Mesendoderm (in vitro differentiated cells): Measurements from ENCODE around the gene PAX6.

Source experiments
- DNase-seq: peaks from one replicate; pipeline ENCODE4 v3.0.0; 2013
- H2AK5ac ChIP-seq: 2 replicates; pipeline ENCODE4 v1.6.1; 2013; ENCODE audit warnings: low read length, inconsistent platforms
- H2BK120ac ChIP-seq: 2 replicates; pipeline ENCODE4 v1.6.1; 2013; ENCODE audit warnings: low read depth, mild to moderate bottlenecking, low read length, moderate library complexity, mixed read lengths
- H2BK15ac ChIP-seq: replicated peaks from 2 replicates; pipeline ENCODE4 v1.6.1; 2013; ENCODE audit warnings: low read depth, mild to moderate bottlenecking, moderate library complexity
- H2BK5ac ChIP-seq: 2 replicates; pipeline ENCODE4 v1.6.1; 2013; ENCODE audit warnings: low read length, inconsistent platforms
- H3K18ac ChIP-seq: 2 replicates; pipeline ENCODE4 v1.6.1; 2013; ENCODE audit warnings: mild to moderate bottlenecking, low read length, mixed read lengths
- H3K23ac ChIP-seq: one replicate; pipeline ENCODE4 v1.6.1; 2013; ENCODE audit warnings: low read length
- H3K27ac ChIP-seq: 2 replicates; pipeline ENCODE4 v1.5.1; 2013; ENCODE audit warnings: low read depth, mild to moderate bottlenecking, inconsistent platforms, low read length, moderate library complexity
- H3K27me3 ChIP-seq: 2 replicates; pipeline ENCODE4 v1.6.1; 2013; ENCODE audit warnings: low read length, control low read depth, mild to moderate bottlenecking, inconsistent platforms; ENCODE audit not compliant: insufficient read depth, poor library complexity
- H3K36me3 ChIP-seq: 2 replicates; pipeline ENCODE4 v1.6.1; 2013; ENCODE audit warnings: low read length, inconsistent platforms; ENCODE audit not compliant: control insufficient read depth, insufficient read depth
- H3K4ac ChIP-seq: one replicate; pipeline ENCODE4 v1.6.1; 2013; ENCODE audit warnings: low read depth, mild to moderate bottlenecking, low read length, moderate library complexity
- H3K4me1 ChIP-seq: 2 replicates; pipeline ENCODE4 v1.6.1; 2013; ENCODE audit warnings: low read depth, low read length, inconsistent platforms; ENCODE audit not compliant: control insufficient read depth
- H3K4me2 ChIP-seq: 2 replicates; pipeline ENCODE4 v1.6.1; 2013; ENCODE audit warnings: low read length
- H3K4me3 ChIP-seq: 2 replicates; pipeline ENCODE4 v1.5.1; 2013; ENCODE audit warnings: mild to moderate bottlenecking, low read length
- H3K56ac ChIP-seq: one replicate; pipeline ENCODE4 v1.6.1; 2013; ENCODE audit warnings: low read length
- H3K79me1 ChIP-seq: 2 replicates; pipeline ENCODE4 v1.6.1; 2013; ENCODE audit warnings: low read length, inconsistent platforms
- H3K79me2 ChIP-seq: 2 replicates; pipeline ENCODE4 v1.6.1; 2013; ENCODE audit warnings: mild to moderate bottlenecking, low read length; ENCODE audit not compliant: control insufficient read depth, insufficient read depth
- H3K9ac ChIP-seq: 2 replicates; pipeline ENCODE4 v1.6.1; 2013; ENCODE audit warnings: low read length, inconsistent platforms
- H4K5ac ChIP-seq: one replicate; pipeline ENCODE4 v1.6.1; 2013; ENCODE audit warnings: low read length
- H4K8ac ChIP-seq: one replicate; pipeline ENCODE4 v1.6.1; 2013; ENCODE audit warnings: low read depth, mild to moderate bottlenecking, control low read depth, low read length, moderate library complexity
- WGBS: extraction: QIAGEN DNeasy Blood & Tissue Kit; methylation state at CpG from one replicate; pipeline ENCODE4 v1.1.7; 2013; ENCODE audit warnings: low lambda C conversion rate, missing lambda C conversion rate; ENCODE audit not compliant: insufficient coverage; ENCODE audit errors: extremely low coverage; 5-methylcytosine and 5-hydroxymethylcytosine counted together

PAX6 gene

GRCh38 chr11:31827455-31828206, 16.5 kb upstream of the PAX6 start:
- Histone ChIP-seq H4K5ac (no peak overlapping the region), H3K79me2 (no peaks in the 10 kb centered on the region), H3K79me1 (no peaks in the 10 kb centered on the region), H3K23ac (no peak overlapping the region), H3K4me2 (no peak overlapping the region), H3K4me1 (peaks cover 2% of the 10 kb centered on the region), H3K18ac (no peak overlapping the region), H2AK5ac (no peak overlapping the region), H3K9ac (no peak overlapping the region), H2BK5ac (no peak overlapping the region), H3K36me3 (no peaks in the 10 kb centered on the region), H3K4ac (no peak overlapping the region), H3K27me3 (peaks cover 54% of the 10 kb centered on the region), H2BK15ac (no peak overlapping the region), H3K4me3 (no peak overlapping the region), H3K56ac (no peak overlapping the region), H3K27ac (no peak overlapping the region), H4K8ac (no peak overlapping the region), H2BK120ac (no peak overlapping the region)
- DNase-seq: peak; percentile 24
- no CpG with 5 or more reads among the region's 18 CpGs for whole genome bisulfite sequencing

- DNase-seq: peak; percentile 45
- H3K4me3 ChIP-seq: no peak overlapping the region
- no peak overlapping the region for H2BK15ac ChIP-seq
- no peak overlapping the region for H2AK5ac ChIP-seq
- no CpG with 5 or more reads among the region's 55 CpGs for WGBS
- peak overlapping the region; percentile 43 for H3K56ac ChIP-seq
- H3K27me3 ChIP-seq: peaks cover 61% of the 10 kb centered on the region
- no peaks in the 10 kb centered on the region for H3K36me3 ChIP-seq
- no peak overlapping the region for H3K27ac ChIP-seq
- peak overlapping the region; percentile 43 for H3K18ac ChIP-seq
- H4K8ac ChIP-seq: no peak overlapping the region
- peak overlapping the region; percentile 21 for H3K9ac ChIP-seq
- peaks cover 2% of the 10 kb centered on the region for H3K4me1 ChIP-seq
- no peak overlapping the region for H3K4ac ChIP-seq
- H3K79me2 ChIP-seq: no peaks in the 10 kb centered on the region
- H2BK5ac ChIP-seq: no peak overlapping the region
- no peak overlapping the region for H3K23ac ChIP-seq
- peak overlapping the region; percentile 39 for H3K4me2 ChIP-seq
- no peak overlapping the region for H4K5ac ChIP-seq
- H3K79me1 ChIP-seq: no peaks in the 10 kb centered on the region
- no peak overlapping the region for H2BK120ac ChIP-seq
Observed at GRCh38 chr11:31826536-31827438, 15.7 kb upstream of the PAX6 start.

- peak; percentile 22 for DNase-seq
- Histone ChIP-seq H3K79me2 (no peaks in the 10 kb centered on the region), H3K36me3 (no peaks in the 10 kb centered on the region), H3K4ac (no peak overlapping the region), H3K79me1 (no peaks in the 10 kb centered on the region), H4K8ac (no peak overlapping the region), H3K18ac (no peak overlapping the region), H3K23ac (no peak overlapping the region), H4K5ac (no peak overlapping the region), H3K27ac (no peak overlapping the region), H2BK5ac (no peak overlapping the region), H2BK120ac (no peak overlapping the region), H3K4me1 (peaks cover 2% of the 10 kb centered on the region), H2AK5ac (no peak overlapping the region), H3K56ac (no peak overlapping the region), H3K9ac (no peak overlapping the region), H3K4me3 (no peak overlapping the region), H3K4me2 (no peak overlapping the region), H2BK15ac (no peak overlapping the region), H3K27me3 (peaks cover 63% of the 10 kb centered on the region)
- no CpG with 5 or more reads among the region's 37 CpGs for whole genome bisulfite sequencing
Observed at GRCh38 chr11:31825838-31826484, 14.8 kb upstream of the PAX6 start.

- Histone ChIP-seq H3K4ac (no peak overlapping the region), H3K27me3 (peaks cover 67% of the 10 kb centered on the region), H3K18ac (no peak overlapping the region), H3K79me2 (no peaks in the 10 kb centered on the region), H2BK5ac (no peak overlapping the region), H3K4me1 (peaks cover 2% of the 10 kb centered on the region), H3K36me3 (no peaks in the 10 kb centered on the region), H3K23ac (no peak overlapping the region), H3K56ac (no peak overlapping the region), H3K79me1 (no peaks in the 10 kb centered on the region), H2BK15ac (no peak overlapping the region), H3K4me3 (no peak overlapping the region), H4K5ac (no peak overlapping the region), H2BK120ac (no peak overlapping the region), H3K4me2 (no peak overlapping the region), H3K9ac (no peak overlapping the region), H4K8ac (no peak overlapping the region), H3K27ac (no peak overlapping the region), H2AK5ac (no peak overlapping the region)
- DNase-seq: peak; percentile 22
- WGBS: no CpG with 5 or more reads among the region's 52 CpGs
Observed at GRCh38 chr11:31824879-31825837, 14.0 kb upstream of the PAX6 start.

- Histone ChIP-seq H3K79me1 (no peaks in the 10 kb centered on the region), H3K36me3 (no peaks in the 10 kb centered on the region), H3K56ac (no peak overlapping the region), H2BK15ac (no peak overlapping the region), H3K4me3 (no peak overlapping the region), H3K27ac (no peak overlapping the region), H3K4me1 (peaks cover 2% of the 10 kb centered on the region), H3K27me3 (peaks cover 71% of the 10 kb centered on the region), H2BK5ac (no peak overlapping the region), H4K5ac (no peak overlapping the region), H4K8ac (no peak overlapping the region), H2BK120ac (no peak overlapping the region), H3K18ac (no peak overlapping the region), H3K79me2 (no peaks in the 10 kb centered on the region), H3K23ac (no peak overlapping the region), H3K4me2 (no peak overlapping the region), H3K4ac (no peak overlapping the region), H2AK5ac (no peak overlapping the region), H3K9ac (no peak overlapping the region)
- DNase-seq: no peak
- no CpG with 5 or more reads among the region's 18 CpGs for WGBS
Observed at GRCh38 chr11:31824332-31824878, 13.3 kb upstream of the PAX6 start.
